OCI-LY1 (cell line): Measurements from ENCODE around the gene SUPT4H1.

Source experiments
- CTCF ChIP-seq: fragments of 200-600 bp; sonication (generic), shearing (Covaris generic); IDR thresholded peaks from 2 replicates; pipeline ENCODE4 v1.5.1; 2017; ENCODE audit warnings: mild to moderate bottlenecking, antibody characterized with exemption, low read length, moderate library complexity, mixed read lengths
- EZH2 ChIP-seq: fragments of 200-600 bp; sonication (generic), shearing (Covaris generic); IDR thresholded peaks from 2 replicates; pipeline ENCODE4 v1.8.0; 2017; ENCODE audit warnings: borderline replicate concordance, mixed run types, mild to moderate bottlenecking, antibody characterized with exemption, low read length, moderate library complexity, mixed read lengths

GRCh38 chr17:58305626-58306025, 46.4 kb downstream of the SUPT4H1 start:
- TF ChIP-seq CTCF (no peak), EZH2 (no peak)
